GM21515 (cell line): ENCODE results near the gene LPA.
"Not testable (repeated sequence)": the region's sequence is repeated elsewhere in the genome, so short reads cannot be mapped to it uniquely, and the experiment has no call there.

Source experiments
- ATAC-seq: cut with Tn5 transposase; IDR thresholded peaks from one replicate; pipeline ENCODE4 v1.9.1; 2021; ENCODE audit not compliant: unreplicated experiment

The LPA gene

GRCh38 chr6:160667639-160668481 is 3.8 kb upstream of the LPA start:
- peak; percentile 81 for ATAC-seq

GRCh38 chr6:160662842-160663241 is 1.2 kb downstream of the LPA start:
- no peak for ATAC-seq

GRCh38 chr6:160662429-160662828 is 1.6 kb downstream of the LPA start:
- ATAC-seq = no peak

- ATAC-seq = no peak
Measured at GRCh38 chr6:160661216-160661615, 2.9 kb downstream of the LPA start.

- ATAC-seq = no peak
Measured at GRCh38 chr6:160659562-160659961, 4.5 kb downstream of the LPA start.

- ATAC-seq = no peak
Measured at GRCh38 chr6:160634706-160635105, 29.4 kb downstream of the LPA start.

- ATAC-seq = no peak
Measured at GRCh38 chr6:160595838-160596832, 67.9 kb downstream of the LPA start.

- not testable (repeated sequence) for ATAC-seq
Measured at GRCh38 chr6:160595297-160595696, 68.8 kb downstream of the LPA start.

GRCh38 chr6:160586374-160586773 is 77.7 kb downstream of the LPA start:
- no peak for ATAC-seq

GRCh38 chr6:160583794-160584193 is 80.3 kb downstream of the LPA start:
- no peak for ATAC-seq

- ATAC-seq = no peak
Measured at GRCh38 chr6:160581406-160581805, 82.7 kb downstream of the LPA start.

- ATAC-seq = not testable (repeated sequence)
Measured at GRCh38 chr6:160578515-160578914, 85.6 kb downstream of the LPA start.

GRCh38 chr6:160573943-160574342 is 90.1 kb downstream of the LPA start:
- no peak for ATAC-seq

- not testable (repeated sequence) for ATAC-seq
Measured at GRCh38 chr6:160571201-160571600, 92.9 kb downstream of the LPA start.

- ATAC-seq = no peak
Measured at GRCh38 chr6:160544802-160545201, 119.3 kb downstream of the LPA start.

- ATAC-seq = no peak
Measured at GRCh38 chr6:160535270-160535669, 128.8 kb downstream of the LPA start.

- peak; percentile 80 for ATAC-seq
Measured at GRCh38 chr6:160534050-160534696, 129.9 kb downstream of the LPA start.

GRCh38 chr6:160532315-160532714 is 131.8 kb downstream of the LPA start:
- ATAC-seq = no peak

- ATAC-seq = no peak
Measured at GRCh38 chr6:160531826-160532225, 132.2 kb downstream of the LPA start.

- not testable (repeated sequence) for ATAC-seq
Measured at GRCh38 chr6:160529524-160529923, 134.6 kb downstream of the LPA start.

- no peak for ATAC-seq
Measured at GRCh38 chr6:160523223-160523622, 140.9 kb downstream of the LPA start.
